Thymus (tissue), 11 donors: ENCODE measurements around the gene SLC1A1. TPM values are rescaled to one million over a fixed set of nuclear protein-coding genes. Genes with fewer than 3 reads are reported as not detected.
"Not testable (repeated sequence)": the region's sequence is repeated elsewhere in the genome, so short reads cannot be mapped to it uniquely, and the experiment has no call there.

ENCODE experiments used
- DNase-seq, 9 donors: peaks; one replicate each; pipeline ENCODE4 v3.0.0-alpha.2; 2013; ENCODE audit warnings: low spot score in 9 of 9, low read depth in 6 of 9, missing footprints in 1 of 9
- H3K27ac ChIP-seq, 2 donors: one replicate each; pipeline ENCODE4 v1.5.1; 2013; ENCODE audit warnings: control low read depth in 1 of 2, low read depth in 1 of 2, low read length in 1 of 2, mild to moderate bottlenecking in 1 of 2, moderate library complexity in 1 of 2
- H3K27me3 ChIP-seq, 2 donors: one replicate each; pipeline ENCODE4 v1.5.1; 2013; ENCODE audit warnings: low read length in 1 of 2; ENCODE audit not compliant: control insufficient read depth in 2 of 2, insufficient read depth in 1 of 2
- H3K36me3 ChIP-seq, 2 donors: one replicate each; pipeline ENCODE4 v1.5.1; 2013; ENCODE audit warnings: low read length in 1 of 2, mild to moderate bottlenecking in 1 of 2, moderate library complexity in 1 of 2; ENCODE audit not compliant: control insufficient read depth in 2 of 2, insufficient read depth in 2 of 2
- H3K4me1 ChIP-seq, 2 donors: one replicate each; pipeline ENCODE4 v1.5.1; 2013; ENCODE audit warnings: low read length in 2 of 2; ENCODE audit not compliant: control insufficient read depth in 2 of 2, insufficient read depth in 2 of 2
- H3K4me3 ChIP-seq, 2 donors: one replicate each; pipeline ENCODE4 v1.5.1; 2013; ENCODE audit warnings: low read length in 2 of 2, control low read depth in 1 of 2, mild to moderate bottlenecking in 1 of 2
- H3K9me3 ChIP-seq, 2 donors: one replicate each; pipeline ENCODE4 v1.5.1; 2013; ENCODE audit warnings: low read length in 1 of 2, mild to moderate bottlenecking in 1 of 2; ENCODE audit not compliant: control insufficient read depth in 2 of 2, insufficient read depth in 1 of 2
- WGBS: extraction: QIAGEN DNeasy Blood & Tissue Kit; methylation state at CpG from one replicate; pipeline ENCODE4 v1.1.7; 2013; 5-methylcytosine and 5-hydroxymethylcytosine counted together
- polyA plus RNA-seq: library from polyadenylated mRNA; stranded (reverse); fragments of 200-250 nt; gene quantifications from one replicate; pipeline ENCODE4 v1.2.3, GENCODE V29; 2013
- total RNA-seq: library from RNA; stranded (reverse); fragments of 120-200 nt; gene quantifications from one replicate; pipeline ENCODE4 v1.2.4, GENCODE V29; 2013
- donor health status: healthy.

Gene SLC1A1
- total and polyA plus RNA-seq, 2 donors = 0.42 to 0.59 TPM

GRCh38 chr9:4509590-4509984, 19.3 kb downstream of the SLC1A1 start:
- Histone ChIP-seq H3K27ac (no peak overlapping the region), H3K9me3 (no peaks in the 10 kb centered on the region), H3K4me1 (no peaks in the 10 kb centered on the region), H3K4me3 (no peak overlapping the region), H3K36me3 (no peaks in the 10 kb centered on the region), H3K27me3 (no peaks in the 10 kb centered on the region)
- WGBS = 95% methylated on average over 3 of the region's 3 CpGs
- DNase-seq = no peak

GRCh38 chr9:4510546-4511322, 20.5 kb downstream of the SLC1A1 start:
- H3K27me3 ChIP-seq = no peaks in the 10 kb centered on the region
- no peaks in the 10 kb centered on the region for H3K36me3 ChIP-seq
- no peak overlapping the region for H3K4me3 ChIP-seq
- H3K4me1 ChIP-seq = no peaks in the 10 kb centered on the region
- DNase-seq = no peak
- no peaks in the 10 kb centered on the region for H3K9me3 ChIP-seq
- H3K27ac ChIP-seq = no peak overlapping the region
- WGBS = 91% methylated on average over 4 of the region's 4 CpGs

GRCh38 chr9:4514252-4515128, 24.2 kb downstream of the SLC1A1 start:
- Histone ChIP-seq H3K4me1 (peaks cover 0 to 3% of the 10 kb centered on the region in 2 donors), H3K36me3 (no peaks in the 10 kb centered on the region), H3K9me3 (no peaks in the 10 kb centered on the region), H3K4me3 (no peak overlapping the region), H3K27ac (no peak overlapping the region), H3K27me3 (no peaks in the 10 kb centered on the region)
- DNase-seq = no peak
- whole genome bisulfite sequencing = 82% methylated on average over 8 of the region's 8 CpGs

GRCh38 chr9:4515958-4516375, 25.7 kb downstream of the SLC1A1 start:
- Histone ChIP-seq H3K4me1 (peaks cover 0 to 3% of the 10 kb centered on the region in 2 donors), H3K4me3 (no peak overlapping the region), H3K36me3 (no peaks in the 10 kb centered on the region), H3K9me3 (no peaks in the 10 kb centered on the region), H3K27me3 (no peaks in the 10 kb centered on the region), H3K27ac (no peak overlapping the region)
- no peak for DNase-seq
- 82% methylated on average over 1 of the region's 1 CpG for WGBS

- Histone ChIP-seq H3K36me3 (no peaks in the 10 kb centered on the region), H3K4me1 (peaks cover 0 to 3% of the 10 kb centered on the region in 2 donors), H3K4me3 (no peak overlapping the region), H3K27ac (no peak overlapping the region), H3K27me3 (no peaks in the 10 kb centered on the region), H3K9me3 (no peaks in the 10 kb centered on the region)
- WGBS = 59% methylated on average over 6 of the region's 6 CpGs
- no peak for DNase-seq
Observed at GRCh38 chr9:4517274-4517673, 27.0 kb downstream of the SLC1A1 start.

- Histone ChIP-seq H3K4me1 (peaks cover 0 to 3% of the 10 kb centered on the region in 2 donors), H3K9me3 (no peaks in the 10 kb centered on the region), H3K4me3 (no peak overlapping the region), H3K36me3 (no peaks in the 10 kb centered on the region), H3K27ac (no peak overlapping the region), H3K27me3 (no peaks in the 10 kb centered on the region)
- DNase-seq = no peak
- 91% methylated on average over 2 of the region's 2 CpGs for WGBS
Observed at GRCh38 chr9:4519604-4520003, 29.3 kb downstream of the SLC1A1 start.

GRCh38 chr9:4520055-4520454, 29.8 kb downstream of the SLC1A1 start:
- Histone ChIP-seq H3K27me3 (no peaks in the 10 kb centered on the region), H3K36me3 (no peaks in the 10 kb centered on the region), H3K27ac (no peak overlapping the region), H3K4me1 (peaks cover 0 to 3% of the 10 kb centered on the region in 2 donors), H3K4me3 (no peak overlapping the region), H3K9me3 (no peaks in the 10 kb centered on the region)
- WGBS = 88% methylated on average over 2 of the region's 2 CpGs
- no peak for DNase-seq

GRCh38 chr9:4530375-4530774, 40.1 kb downstream of the SLC1A1 start:
- no peak for DNase-seq
- Histone ChIP-seq H3K4me3 (no peak overlapping the region), H3K9me3 (peaks cover 0 to 4% of the 10 kb centered on the region in 2 donors), H3K36me3 (no peaks in the 10 kb centered on the region), H3K27ac (no peak overlapping the region), H3K27me3 (no peaks in the 10 kb centered on the region), H3K4me1 (no peaks in the 10 kb centered on the region)
- WGBS = 81% methylated on average over 6 of the region's 6 CpGs

GRCh38 chr9:4530831-4531230, 40.6 kb downstream of the SLC1A1 start:
- WGBS = 96% methylated on average over 3 of the region's 3 CpGs
- not testable (repeated sequence) for DNase-seq, H3K4me3 ChIP-seq, H3K4me1 ChIP-seq, H3K36me3 ChIP-seq, H3K27ac ChIP-seq, H3K9me3 ChIP-seq, H3K27me3 ChIP-seq
